Measurements from ENCODE around the gene NMU. TPM values are rescaled to one million over a fixed set of nuclear protein-coding genes. Genes with fewer than 3 reads are reported as not detected.
"Not testable (repeated sequence)": the region's sequence is repeated elsewhere in the genome, so short reads cannot be mapped to it uniquely, and the experiment has no call there.

The NMU gene
- total RNA-seq, 4 donors from 2014 or later, result 1.3 TPM; not detected in 3

- H3K27me3 ChIP-seq, result no peaks in the 10 kb centered on the region
- H3K4me3 ChIP-seq, result no peak overlapping the region
- TF ChIP-seq POLR2A (IDR thresholded peaks at IDR 0.05) (no peak), EP300 (IDR thresholded peaks at IDR 0.05) (no peak), CTCF (IDR thresholded peaks at IDR 0.05) (no peak)
- H3K36me3 ChIP-seq, result no peaks in the 10 kb centered on the region
- no peak for DNase-seq (ENCODE audit: low spot score in 2 of 2)
- H3K27ac ChIP-seq, result no peak overlapping the region
- H3K4me1 ChIP-seq, result no peaks in the 10 kb centered on the region
- 86 to 94% methylated on average over 2 of the region's 2 CpGs for WGBS, 2 donors
- H3K9me3 ChIP-seq, result peaks cover 0 to 14% (median 4%) of the 10 kb centered on the region in 4 donors
Measured at GRCh38 chr4:55588160-55588559, 47.9 kb downstream of the NMU start.

- H3K27me3 ChIP-seq; DNase-seq (ENCODE audit: low spot score in 2 of 2); H3K4me3 ChIP-seq; H3K36me3 ChIP-seq; H3K9me3 ChIP-seq; H3K4me1 ChIP-seq; H3K27ac ChIP-seq: not testable (repeated sequence)
- WGBS, 2 donors, result 95 to 100% methylated on average over 1 to 2 of the region's 2 CpGs
Measured at GRCh38 chr4:55582773-55583172, 53.3 kb downstream of the NMU start.

GRCh38 chr4:55578341-55579010 lies 57.6 kb downstream of the NMU start:
- DNase-seq (ENCODE audit: low spot score in 2 of 2), result no peak
- H3K27ac ChIP-seq, result no peak overlapping the region
- no peaks in the 10 kb centered on the region for H3K27me3 ChIP-seq
- H3K36me3 ChIP-seq, result no peaks in the 10 kb centered on the region
- H3K4me3 ChIP-seq, result no peak overlapping the region
- no peak for TF ChIP-seq EP300 (IDR thresholded peaks at IDR 0.05)
- no peaks in the 10 kb centered on the region for H3K4me1 ChIP-seq
- H3K9me3 ChIP-seq, result peaks cover 0 to 35% (median under 1%) of the 10 kb centered on the region in 4 donors

DNA sequence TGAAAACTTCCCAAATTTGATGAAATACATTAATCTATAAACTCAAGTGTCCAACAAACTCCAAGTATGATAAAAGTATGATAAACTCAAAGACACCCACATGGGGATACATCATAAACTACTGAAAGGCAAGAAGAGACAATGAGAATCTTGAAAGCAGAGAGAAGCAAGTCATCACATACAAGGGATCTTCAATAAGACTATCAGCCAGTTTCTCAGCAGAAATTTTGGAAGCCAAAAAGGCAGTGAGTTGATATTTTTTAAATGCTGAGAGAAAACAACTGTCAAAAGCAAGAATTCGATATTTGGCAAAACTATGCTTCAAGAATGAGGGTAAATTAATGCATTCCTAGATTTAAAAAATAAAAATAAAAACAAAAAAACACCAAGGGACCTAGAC lies 60.6 kb downstream of the NMU start:
- Histone ChIP-seq H3K27me3 (no peaks in the 10 kb centered on the region), H3K4me3 (no peak overlapping the region), H3K36me3 (no peaks in the 10 kb centered on the region), H3K4me1 (no peaks in the 10 kb centered on the region), H3K9me3 (peaks cover 0 to 29% (median 0%) of the 10 kb centered on the region in 4 donors), H3K27ac (no peak overlapping the region)
- 67 to 83% methylated on average over 1 of the region's 1 CpG for WGBS, 2 donors
- TF ChIP-seq EP300 (IDR thresholded peaks at IDR 0.05) (no peak), CTCF (IDR thresholded peaks at IDR 0.05) (no peak), POLR2A (IDR thresholded peaks at IDR 0.05) (no peak)
- no peak for DNase-seq (ENCODE audit: low spot score in 2 of 2)

DNA sequence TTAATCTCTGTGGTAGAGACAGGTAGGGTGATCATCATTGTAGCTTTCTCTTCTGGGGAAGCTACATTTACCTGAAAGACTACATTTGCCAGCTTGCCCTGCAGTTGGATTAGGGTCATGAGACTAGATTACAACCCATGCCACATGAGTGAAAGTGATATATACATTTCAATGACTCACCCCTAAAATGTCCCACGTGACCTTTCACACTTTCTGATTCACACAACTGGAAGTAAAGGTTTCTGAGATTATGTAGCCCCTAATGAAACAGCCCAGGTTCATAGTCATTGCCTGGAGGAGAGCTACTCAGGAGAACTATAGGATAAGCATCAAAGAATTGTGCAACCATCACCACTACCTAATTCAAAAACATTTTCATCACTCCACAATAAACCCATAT lies 61.8 kb downstream of the NMU start:
- Histone ChIP-seq H3K4me1 (no peaks in the 10 kb centered on the region), H3K27me3 (no peaks in the 10 kb centered on the region), H3K9me3 (peaks cover 0 to 29% (median 0%) of the 10 kb centered on the region in 4 donors), H3K36me3 (no peaks in the 10 kb centered on the region), H3K4me3 (no peak overlapping the region), H3K27ac (no peak overlapping the region)
- TF ChIP-seq CTCF (IDR thresholded peaks at IDR 0.05) (no peak), POLR2A (IDR thresholded peaks at IDR 0.05) (no peak), EP300 (IDR thresholded peaks at IDR 0.05) (no peak)
- WGBS, 2 donors, result 59 to 89% methylated on average over 1 of the region's 1 CpG
- DNase-seq (ENCODE audit: low spot score in 2 of 2), result no peak

GRCh38 chr4:55571806-55572205 lies 64.3 kb downstream of the NMU start:
- H3K27me3 ChIP-seq, result no peaks in the 10 kb centered on the region
- TF ChIP-seq POLR2A (IDR thresholded peaks at IDR 0.05), result no peak
- TF ChIP-seq EP300 (IDR thresholded peaks at IDR 0.05), result no peak
- TF ChIP-seq CTCF (IDR thresholded peaks at IDR 0.05), result no peak
- H3K36me3 ChIP-seq, result no peaks in the 10 kb centered on the region
- no peak for DNase-seq (ENCODE audit: low spot score in 2 of 2)
- H3K4me3 ChIP-seq, result no peak overlapping the region
- no peak overlapping the region for H3K27ac ChIP-seq
- WGBS, 2 donors, result 85 to 88% methylated on average over 3 of the region's 3 CpGs
- H3K9me3 ChIP-seq, result peaks cover 0 to 26% (median 0%) of the 10 kb centered on the region in 4 donors
- no peaks in the 10 kb centered on the region for H3K4me1 ChIP-seq
